T-cell (primary cell): ENCODE data around the gene STRN3. TPM values are rescaled to one million over a fixed set of nuclear protein-coding genes. Genes with fewer than 3 reads are reported as not detected.

Experiments used
- ATAC-seq, 4 experiments: fragments of 200-7000 bp in 3 of 4; fragments of 150-1000 bp in 1 of 4; cut with Tn5 transposase; replicated peaks in 1 of 4; 1 replicate in 3 of 4; 2 replicates in 1 of 4; pipeline ENCODE4 v1.10.0; 2021; ENCODE audit warnings: moderate library complexity in 3 of 4, mild to moderate bottlenecking in 2 of 4, moderate number of reproducible peaks in 1 of 4
- CTCF ChIA-PET, 2 donors: fragments of 300-600 bp; sonication (Branson Sonifier 250); formaldehyde crosslinking; loops; one replicate each; lab custom pipeline; 2022; ENCODE audit warnings: antibody characterized with exemption in 2 of 2; lab: Charles Lee
- POLR2A ChIA-PET, 2 donors: fragments of 300-600 bp; sonication (Branson Sonifier 250); formaldehyde crosslinking; loops; one replicate each; lab custom pipeline; 2022; ENCODE audit warnings: antibody characterized with exemption in 2 of 2; lab: Charles Lee
- DNase-seq, 35 experiments: peaks; one replicate each; pipeline versions ENCODE4 v3.0.0 to v3.0.0-alpha.2; 2013 to 2023
- H3K27ac ChIP-seq: one replicate; pipeline ENCODE4 v1.5.1; 2013; ENCODE audit warnings: low read length
- H3K27me3 ChIP-seq, 2 experiments: replicated peaks in 1 of 2; 1 replicate in 1 of 2; 2 replicates in 1 of 2; pipeline versions ENCODE4 v1.6.1 to v1.7.0; 2013; ENCODE audit warnings: low read length in 1 of 2, mixed read lengths in 1 of 2; ENCODE audit not compliant: control insufficient read depth in 2 of 2, insufficient read depth in 2 of 2; ENCODE audit errors: extremely low read depth in 1 of 2
- H3K36me3 ChIP-seq, 2 donors: 1 replicate in 1 of 2; 2 replicates in 1 of 2; pipeline versions ENCODE4 v1.6.1 to v1.7.0; 2013; ENCODE audit warnings: low read length in 1 of 2; ENCODE audit not compliant: control insufficient read depth in 2 of 2, insufficient read depth in 1 of 2; ENCODE audit errors: extremely low read depth in 1 of 2
- H3K4me1 ChIP-seq, 2 experiments: 1 replicate in 1 of 2; 2 replicates in 1 of 2; pipeline versions ENCODE4 v1.6.1 to v1.7.0; 2013; ENCODE audit warnings: low read length in 2 of 2, mixed read lengths in 1 of 2; ENCODE audit not compliant: insufficient read depth in 2 of 2, control insufficient read depth in 1 of 2; ENCODE audit errors: extremely low read depth in 1 of 2
- H3K4me3 ChIP-seq, 2 donors: 1 replicate in 1 of 2; 2 replicates in 1 of 2; pipeline versions ENCODE4 v1.5.1 to v1.7.0; 2013; ENCODE audit warnings: mild to moderate bottlenecking in 2 of 2, low read length in 1 of 2, moderate library complexity in 1 of 2; ENCODE audit not compliant: control insufficient read depth in 1 of 2; ENCODE audit errors: extremely low read depth in 1 of 2
- H3K9me3 ChIP-seq: 2 replicates; pipeline ENCODE4 v1.7.0; 2013
- H3K27ac Mint-ChIP-seq, 2 donors: one replicate each; pipeline ENCODE4 v1.8.0; 2020 to 2021; ENCODE audit warnings: mild to moderate bottlenecking in 2 of 2, mixed read lengths in 2 of 2
- H3K27me3 Mint-ChIP-seq, 2 donors: one replicate each; pipeline ENCODE4 v1.8.0; 2021 to 2022; ENCODE audit warnings: mixed read lengths in 2 of 2
- H3K36me3 Mint-ChIP-seq: one replicate; pipeline ENCODE4 v1.8.0; 2021; ENCODE audit warnings: mixed read lengths
- H3K4me1 Mint-ChIP-seq, 3 donors: one replicate each; pipeline ENCODE4 v1.8.0; 2020 to 2022; ENCODE audit warnings: mixed read lengths in 3 of 3, mild to moderate bottlenecking in 1 of 3
- H3K4me3 Mint-ChIP-seq, 3 donors: one replicate each; pipeline ENCODE4 v1.8.0; 2020 to 2022; ENCODE audit warnings: mild to moderate bottlenecking in 3 of 3, mixed read lengths in 3 of 3, moderate library complexity in 3 of 3
- H3K9me3 Mint-ChIP-seq, 3 donors: one replicate each; pipeline ENCODE4 v1.8.0; 2020 to 2022; ENCODE audit warnings: mixed read lengths in 3 of 3
- WGBS: methylation state at CpG from one replicate; pipeline ENCODE4 v1.1.5; 2013; ENCODE audit warnings: missing lambda C conversion rate; ENCODE audit not compliant: insufficient coverage; 5-methylcytosine and 5-hydroxymethylcytosine counted together
- total RNA-seq, 35 experiments: library from RNA in 6 of 35; stranded (reverse) in 6 of 35; fragments of 120-200 nt in 1 of 35; gene quantifications; one replicate each; pipeline versions ENCODE4 v1.2.1 to v1.2.4 and lab custom pipeline; 2013 to 2026

STRN3 gene
- total RNA-seq, 5 donors from 2014 or later (not counting 1 experiment from before 2014, with no cell fraction given) = 18.4 to 31.4 (median 21.5) TPM

DNA sequence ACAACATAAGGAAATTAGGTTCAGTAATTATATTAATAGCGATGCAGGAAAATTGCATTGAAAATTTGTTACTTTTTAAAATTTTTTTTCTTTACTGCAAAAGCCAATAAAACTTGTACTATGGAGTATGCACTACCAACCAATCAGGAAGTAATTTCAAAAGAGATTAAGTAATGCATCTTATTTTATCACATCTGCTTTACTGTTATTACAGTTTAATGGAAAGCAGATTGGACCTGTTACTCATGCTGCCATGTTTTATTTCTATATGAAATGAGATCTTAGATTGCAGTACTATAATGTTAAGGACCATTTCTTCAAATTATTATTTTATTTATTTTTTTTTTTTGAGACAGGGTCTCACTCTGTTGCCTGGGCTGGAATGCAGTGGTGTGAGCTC lies 1.7 kb upstream of the STRN3 start:
- WGBS = no CpG with 5 or more reads among the region's 1 CpG
- Histone ChIP-seq H3K27me3 (no peaks in the 10 kb centered on the region), H3K9me3 (no peaks in the 10 kb centered on the region), H3K36me3 (no peaks in the 10 kb centered on the region), H3K27ac (no peak overlapping the region), H3K4me3 (no peak overlapping the region), H3K4me1 (peaks cover 10 to 11% of the 10 kb centered on the region in 2 experiments)
- POLR2A ChIA-PET = interaction anchor here in 1 of 2 donors (0.6 to 1.0 kb wide), 3 partner anchors 10 to 379 kb away, joined by 3 to 4 read pairs (median 3); no protein-coding TSS in a partner anchor
- Mint-ChIP-seq H3K36me3 (peaks cover 6% of the 10 kb centered on the region), H3K27me3 (no peaks in the 10 kb centered on the region), H3K27ac (no peak overlapping the region), H3K4me1 (peaks cover 55 to 62% (median 55%) of the 10 kb centered on the region in 3 donors), H3K9me3 (no peaks in the 10 kb centered on the region), H3K4me3 (no peak overlapping the region)
- no peak for ATAC-seq
- CTCF ChIA-PET = interaction anchor here in 1 of 2 donors (0.6 to 1.0 kb wide), 2 partner anchors 49 to 259 kb away, joined by 3 to 4 read pairs; no protein-coding TSS in a partner anchor
- DNase-seq = no peak

DNA sequence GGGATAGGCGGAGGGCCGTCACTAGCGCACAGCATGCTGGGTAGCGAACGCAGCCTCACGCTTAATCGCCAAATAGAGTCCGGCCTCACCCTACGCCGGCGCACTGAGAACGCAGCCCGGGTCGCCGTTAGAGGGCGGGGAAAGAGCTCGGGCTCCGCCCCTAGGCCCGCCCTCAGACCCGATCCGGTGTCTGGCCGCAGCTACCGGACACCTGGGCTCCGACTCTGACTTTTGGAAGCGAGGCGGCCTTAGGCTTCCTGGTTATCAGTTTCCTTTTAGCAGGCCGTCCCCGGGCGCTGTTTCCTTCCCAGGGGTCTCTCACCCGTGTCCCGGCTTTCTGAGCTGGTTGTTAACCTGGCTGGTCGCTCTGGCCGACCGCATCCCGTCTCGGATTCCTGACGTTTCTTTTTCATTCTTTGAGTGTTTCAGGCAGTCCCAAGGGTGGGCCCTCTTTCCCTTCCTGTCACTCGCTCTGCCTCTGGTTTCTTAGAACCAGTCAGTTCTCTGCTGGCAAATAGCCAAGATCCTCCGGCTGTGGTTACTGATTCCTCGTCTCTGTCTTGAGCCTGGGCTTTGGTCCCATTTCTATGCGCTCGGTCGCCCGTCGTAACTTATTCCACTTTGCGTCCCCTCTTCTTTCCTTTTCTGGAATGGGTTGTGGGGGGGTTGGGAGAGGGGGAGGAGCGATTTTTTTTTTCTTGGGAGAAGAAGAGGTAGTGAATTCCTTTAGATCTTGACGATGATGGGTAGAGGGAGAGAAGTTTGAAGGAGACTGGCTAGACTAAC lies 464 bp upstream of the STRN3 start:
- Mint-ChIP-seq H3K36me3 (peaks cover 9% of the 10 kb centered on the region), H3K4me3 (peak overlapping the region; percentile 90 to 97 (median 96)), H3K27me3 (no peaks in the 10 kb centered on the region), H3K27ac (peak overlapping the region; percentile 93 to 96), H3K4me1 (peaks cover 54 to 68% (median 57%) of the 10 kb centered on the region in 3 donors), H3K9me3 (no peaks in the 10 kb centered on the region)
- Histone ChIP-seq H3K9me3 (no peaks in the 10 kb centered on the region), H3K27me3 (no peaks in the 10 kb centered on the region), H3K4me1 (peaks cover 10 to 11% of the 10 kb centered on the region in 2 experiments), H3K36me3 (no peaks in the 10 kb centered on the region), H3K27ac (peak overlapping the region; percentile 94), H3K4me3 (peak overlapping the region; percentile 98 to 99)
- CTCF ChIA-PET = interaction anchor here (0.6 to 1.5 kb wide), 5 partner anchors 18 to 1177 kb away, joined by 3 to 5 read pairs (median 3); partner anchors contain the start of gene DTD2 (in 1 of the 2)
- ATAC-seq (peak; percentile 86 to 92 (median 88)), DNase-seq (peak; percentile 73 to 94 (median 82))
- POLR2A ChIA-PET = interaction anchor here (0.6 to 0.8 kb wide), 9 partner anchors 13 to 795 kb away, joined by 3 to 10 read pairs (median 4); partner anchors contain the start of gene HECTD1 (in 1 of the 2)
- WGBS = under 1% methylated on average over 38 of the region's 48 CpGs

DNA sequence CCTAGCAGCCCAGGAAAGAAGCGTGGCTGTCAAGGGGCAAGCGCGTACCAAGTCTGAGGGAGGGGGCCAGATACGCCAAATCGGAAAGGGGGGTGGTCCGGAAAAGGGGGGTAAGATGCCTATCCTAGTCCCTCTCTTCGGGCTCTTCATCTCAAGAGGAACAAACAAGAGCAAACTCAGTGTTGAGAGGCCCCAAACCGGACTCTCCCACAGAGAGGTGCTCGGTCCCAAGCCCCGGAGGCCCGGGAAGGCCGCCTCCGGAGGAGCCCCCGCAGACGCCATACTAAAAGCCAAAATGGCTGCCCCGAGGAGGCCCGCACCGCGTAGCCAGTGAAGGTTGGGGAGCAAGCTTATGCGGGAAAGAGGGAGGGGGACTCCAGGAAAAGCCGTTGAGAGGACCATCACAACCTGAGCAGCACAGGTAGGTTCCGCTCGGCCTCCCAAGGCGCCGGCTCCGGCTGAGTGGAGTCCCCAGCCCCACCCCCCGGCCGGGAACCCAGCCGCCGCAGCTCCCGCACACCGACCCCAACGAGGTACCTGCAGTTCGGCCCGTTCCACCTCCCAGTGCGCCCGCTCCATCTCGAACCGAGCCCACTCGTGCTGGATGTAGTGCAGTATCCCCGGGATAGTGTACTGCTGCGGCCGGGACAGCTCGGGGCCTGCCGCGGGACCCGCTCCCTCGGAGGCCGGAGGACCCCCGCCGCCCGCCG lies 657 bp downstream of the STRN3 start, which contains the start of gene AP4S1:
Gene AP4S1 (plus strand): TSS at position 283 of the 710 bp plus-strand sequence. CDS start 40,548 bp downstream, outside the sequence.
- Mint-ChIP-seq H3K4me1 (peaks cover 51 to 68% (median 55%) of the 10 kb centered on the region in 3 donors), H3K4me3 (peak within 1 kb of the TSS; percentile 90 to 97 (median 96)), H3K27ac (peak within 1 kb of the TSS; percentile 93 to 96), H3K9me3 (no peaks in the 10 kb centered on the region), H3K27me3 (no peaks in the 10 kb centered on the region), H3K36me3 (peaks cover 16% of the 10 kb centered on the region)
- ChIA-PET CTCF (no interaction called here), POLR2A (interaction anchor here (0.6 to 0.7 kb wide), 6 partner anchors 12 to 537 kb away, joined by 3 to 10 read pairs (median 4); no protein-coding TSS in a partner anchor)
- WGBS = under 1% methylated on average over 46 of the region's 53 CpGs
- no peaks in the 10 kb centered on the region for H3K27me3 ChIP-seq
- no peaks in the 10 kb centered on the region for H3K9me3 ChIP-seq
- peaks cover 10 to 11% of the 10 kb centered on the region in 2 experiments for H3K4me1 ChIP-seq
- peaks cover 0 to 1% of the 10 kb centered on the region in 2 donors for H3K36me3 ChIP-seq
- DNase-seq (peak; percentile 1 to 62 (median 37)), ATAC-seq (peak; percentile 31 to 42 (median 33))
- peak within 1 kb of the TSS; percentile 98 to 99 for H3K4me3 ChIP-seq
- peak within 1 kb of the TSS; percentile 94 for H3K27ac ChIP-seq

DNA sequence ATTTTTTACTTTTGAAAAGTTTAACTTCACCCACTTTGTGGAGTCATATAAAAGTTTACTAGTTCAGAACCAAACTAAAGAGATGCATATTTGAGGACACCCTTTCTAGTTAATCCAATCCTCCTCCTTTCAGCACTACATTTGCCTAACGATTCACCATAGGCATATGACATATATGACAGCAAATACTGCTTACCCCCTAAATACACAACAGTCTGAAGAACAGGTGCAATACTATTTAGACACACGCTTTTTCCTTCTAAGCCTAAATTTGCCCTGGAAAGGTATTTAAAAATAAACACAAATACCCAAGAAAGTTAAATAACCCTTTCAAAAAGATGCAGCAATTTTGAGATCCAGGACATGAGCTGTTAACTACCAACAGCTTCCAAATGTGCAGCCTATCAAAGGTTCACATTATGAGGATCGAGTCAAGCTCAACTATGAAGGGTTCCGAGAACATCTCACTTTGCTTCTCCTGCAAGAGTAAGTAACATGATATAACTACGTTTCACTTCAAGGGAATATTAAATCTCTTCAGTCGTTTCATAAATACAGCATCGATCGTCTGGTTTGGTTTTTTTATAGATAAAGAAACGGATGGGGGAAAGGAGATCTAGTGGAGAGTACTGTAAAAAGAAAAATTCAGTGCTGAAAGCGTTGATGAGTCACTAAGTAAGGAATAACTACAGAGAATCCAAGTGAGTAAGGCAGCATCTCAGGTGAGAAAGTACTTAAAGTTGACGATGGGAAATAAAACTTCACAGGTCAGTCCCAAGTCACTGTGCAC lies 1.4 kb downstream of the STRN3 start:
- no peaks in the 10 kb centered on the region for H3K27me3 ChIP-seq
- H3K4me3 Mint-ChIP-seq = peak overlapping the region; percentile 90 to 97 (median 96)
- H3K9me3 ChIP-seq = no peaks in the 10 kb centered on the region
- H3K27ac Mint-ChIP-seq = peak overlapping the region; percentile 87 to 89
- DNase-seq (no peak), ATAC-seq (peak in 1 of 4 experiments; percentile 6)
- H3K36me3 ChIP-seq = peaks cover 0 to 3% of the 10 kb centered on the region in 2 donors
- WGBS = 12% methylated on average over 7 of the region's 11 CpGs
- POLR2A ChIA-PET = interaction anchor here (0.6 to 0.9 kb wide), 2 partner anchors 184 kb away, joined by 3 read pairs; no protein-coding TSS in a partner anchor
- peaks cover 16% of the 10 kb centered on the region for H3K36me3 Mint-ChIP-seq
- no peaks in the 10 kb centered on the region for H3K9me3 Mint-ChIP-seq
- H3K27me3 Mint-ChIP-seq = no peaks in the 10 kb centered on the region
- CTCF ChIA-PET = interaction anchor here (0.7 to 0.8 kb wide), 2 partner anchors 40 to 266 kb away, joined by 3 read pairs; no protein-coding TSS in a partner anchor
- peak overlapping the region; percentile 94 for H3K27ac ChIP-seq
- peaks cover 10 to 11% of the 10 kb centered on the region in 2 experiments for H3K4me1 ChIP-seq
- H3K4me1 Mint-ChIP-seq = peaks cover 51 to 63% (median 59%) of the 10 kb centered on the region in 3 donors
- H3K4me3 ChIP-seq = peak overlapping the region; percentile 98 to 99

DNA sequence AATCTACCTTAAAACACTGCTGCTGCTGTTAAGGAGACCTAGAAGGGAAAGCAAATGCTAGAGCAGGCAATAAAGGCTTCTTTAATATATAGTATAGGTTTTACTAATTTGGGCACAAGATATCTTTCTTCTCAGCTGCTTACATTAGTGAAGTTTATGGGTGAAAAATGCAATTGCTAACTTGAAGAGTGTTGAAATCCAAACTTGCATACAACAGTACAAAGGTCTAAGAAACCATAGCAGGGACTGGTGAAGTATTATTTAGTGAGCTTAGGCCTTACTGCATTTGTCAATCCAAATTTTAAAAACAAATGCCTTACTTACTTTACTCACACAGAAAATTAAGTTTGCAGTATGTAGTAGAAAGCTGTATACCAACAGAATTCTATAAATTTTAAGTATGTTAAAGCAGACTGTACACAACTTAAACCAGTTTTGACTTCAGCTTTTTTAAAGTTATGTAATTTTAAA lies 2.1 kb downstream of the STRN3 start:
- H3K27ac Mint-ChIP-seq = peak overlapping the region; percentile 47 to 64
- no peak for ATAC-seq
- peak overlapping the region; percentile 59 to 96 (median 90) for H3K4me3 Mint-ChIP-seq
- H3K9me3 Mint-ChIP-seq = no peaks in the 10 kb centered on the region
- ChIA-PET CTCF (interaction anchor here (0.7 to 0.8 kb wide), 2 partner anchors 40 to 267 kb away, joined by 3 read pairs; no protein-coding TSS in a partner anchor), POLR2A (interaction anchor here in 1 of 2 donors (0.6 to 0.9 kb wide), 2 partner anchors 22 to 184 kb away, joined by 3 to 9 read pairs; no protein-coding TSS in a partner anchor)
- DNase-seq = peak in 1 of 35 experiments; percentile 14
- Histone ChIP-seq H3K4me1 (peaks cover 10 to 11% of the 10 kb centered on the region in 2 experiments), H3K27me3 (no peaks in the 10 kb centered on the region), H3K9me3 (no peaks in the 10 kb centered on the region), H3K4me3 (no peak overlapping the region), H3K27ac (peak overlapping the region; percentile 94), H3K36me3 (peaks cover 0 to 3% of the 10 kb centered on the region in 2 donors)
- H3K27me3 Mint-ChIP-seq = no peaks in the 10 kb centered on the region
- H3K36me3 Mint-ChIP-seq = peaks cover 16% of the 10 kb centered on the region
- peaks cover 49 to 60% (median 58%) of the 10 kb centered on the region in 3 donors for H3K4me1 Mint-ChIP-seq
